GM08714 (cell line): ENCODE results near the gene NCAM1.

Experiments used
- H3K4me3 ChIP-seq: fragments of 200-500 bp; sonication (Bioruptor generic); 2 replicates; pipeline ENCODE4 v1.5.1; 2014; ENCODE audit warnings: mild to moderate bottlenecking, low read length, inconsistent platforms
- ZNF274 ChIP-seq: IDR thresholded peaks from 2 replicates; pipeline ENCODE4 v1.6.1; 2012; ENCODE audit warnings: mild to moderate bottlenecking, low read depth, low read length

Gene NCAM1

GRCh38 chr11:113073290-113073953 is 112.2 kb downstream of the NCAM1 start:
- no peak for TF ChIP-seq ZNF274
- no peak overlapping the region for H3K4me3 ChIP-seq

- no peak overlapping the region for H3K4me3 ChIP-seq
- TF ChIP-seq ZNF274 = no peak
Measured at GRCh38 chr11:113075586-113076095, 114.4 kb downstream of the NCAM1 start.

- no peak overlapping the region for H3K4me3 ChIP-seq
- no peak for TF ChIP-seq ZNF274
Measured at GRCh38 chr11:113077379-113077778, 116.2 kb downstream of the NCAM1 start.

GRCh38 chr11:113082341-113082955 is 121.2 kb downstream of the NCAM1 start:
- H3K4me3 ChIP-seq = no peak overlapping the region
- TF ChIP-seq ZNF274 = no peak

- TF ChIP-seq ZNF274 = no peak
- no peak overlapping the region for H3K4me3 ChIP-seq
Measured at GRCh38 chr11:113083571-113083970, 122.4 kb downstream of the NCAM1 start.

- no peak overlapping the region for H3K4me3 ChIP-seq
- TF ChIP-seq ZNF274 = no peak
Measured at GRCh38 chr11:113084297-113084696, 123.1 kb downstream of the NCAM1 start.

- TF ChIP-seq ZNF274 = no peak
- H3K4me3 ChIP-seq = no peak overlapping the region
Measured at GRCh38 chr11:113085446-113085845, 124.2 kb downstream of the NCAM1 start.

GRCh38 chr11:113087706-113088105 is 126.5 kb downstream of the NCAM1 start:
- no peak overlapping the region for H3K4me3 ChIP-seq
- TF ChIP-seq ZNF274 = no peak

- TF ChIP-seq ZNF274 = no peak
- no peak overlapping the region for H3K4me3 ChIP-seq
Measured at GRCh38 chr11:113090716-113091480, 129.7 kb downstream of the NCAM1 start.

- TF ChIP-seq ZNF274 = no peak
Measured at GRCh38 chr11:113091481-113091780, 130.2 kb downstream of the NCAM1 start.

GRCh38 chr11:113096648-113097047 is 135.4 kb downstream of the NCAM1 start:
- TF ChIP-seq ZNF274 = no peak
- H3K4me3 ChIP-seq = no peak overlapping the region

More at GRCh38 chr11:113091481-113091780, 130.2 kb downstream of the NCAM1 start:
- H3K4me3 ChIP-seq = no peak overlapping the region

- no peak overlapping the region for H3K4me3 ChIP-seq
- TF ChIP-seq ZNF274 = no peak
Measured at GRCh38 chr11:113103932-113104690, 142.9 kb downstream of the NCAM1 start.

- no peak for TF ChIP-seq ZNF274
- H3K4me3 ChIP-seq = no peak overlapping the region
Measured at GRCh38 chr11:113104691-113105251, 143.6 kb downstream of the NCAM1 start.

- no peak for TF ChIP-seq ZNF274
- no peak overlapping the region for H3K4me3 ChIP-seq
Measured at GRCh38 chr11:113105592-113105991, 144.4 kb downstream of the NCAM1 start.
